Tibial nerve (tissue), 4 donors: ENCODE results near the gene DUS2.
"Not testable (repeated sequence)": the region's sequence is repeated elsewhere in the genome, so short reads cannot be mapped to it uniquely, and the experiment has no call there.

Experiments used
- EP300 ChIP-seq, 2 donors: sonication (generic); formaldehyde crosslinking; IDR thresholded peaks; one replicate each; pipeline ENCODE4 v1.6.1; 2017; ENCODE audit warnings: antibody characterized with exemption in 2 of 2, mild to moderate bottlenecking in 1 of 2
- POLR2A ChIP-seq, 2 donors: fragments of 450-650 bp; IDR thresholded peaks; one replicate each; pipeline ENCODE4 v1.6.1; 2017; ENCODE audit warnings: antibody characterized with exemption in 2 of 2, mild to moderate bottlenecking in 2 of 2, moderate library complexity in 2 of 2
- TF ChIP-seq, protein P1 (sequence below), 5 experiments: fragments of 200-600 bp in 3 of 5; fragments of 450-650 bp in 2 of 5; sonication (generic) in 3 of 5; IDR thresholded peaks; one replicate each; pipeline ENCODE4 v1.5.1; 2016 to 2019; ENCODE audit warnings: antibody characterized with exemption in 5 of 5, mild to moderate bottlenecking in 3 of 5, moderate library complexity in 2 of 5

DNA sequence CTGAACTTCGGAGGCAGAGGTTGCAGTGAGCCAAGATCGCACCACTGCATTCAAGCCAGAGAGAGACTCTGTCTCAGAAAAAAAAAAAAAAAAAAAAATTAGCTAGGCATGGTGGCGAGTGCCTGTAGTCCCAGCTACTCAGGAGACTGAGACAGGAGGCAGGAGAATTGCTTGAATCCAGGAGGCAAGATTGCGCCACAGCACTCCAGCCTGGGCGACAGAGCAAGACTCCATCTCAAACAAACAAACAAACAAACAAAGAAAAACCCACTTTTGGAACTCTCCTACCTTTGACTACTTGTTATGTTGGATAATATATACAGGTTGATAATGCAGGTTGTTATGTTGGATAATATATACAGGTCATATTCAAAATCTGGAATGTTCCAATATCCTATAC lies 97.4 kb downstream of the DUS2 start:
- TF ChIP-seq, protein P1, sequence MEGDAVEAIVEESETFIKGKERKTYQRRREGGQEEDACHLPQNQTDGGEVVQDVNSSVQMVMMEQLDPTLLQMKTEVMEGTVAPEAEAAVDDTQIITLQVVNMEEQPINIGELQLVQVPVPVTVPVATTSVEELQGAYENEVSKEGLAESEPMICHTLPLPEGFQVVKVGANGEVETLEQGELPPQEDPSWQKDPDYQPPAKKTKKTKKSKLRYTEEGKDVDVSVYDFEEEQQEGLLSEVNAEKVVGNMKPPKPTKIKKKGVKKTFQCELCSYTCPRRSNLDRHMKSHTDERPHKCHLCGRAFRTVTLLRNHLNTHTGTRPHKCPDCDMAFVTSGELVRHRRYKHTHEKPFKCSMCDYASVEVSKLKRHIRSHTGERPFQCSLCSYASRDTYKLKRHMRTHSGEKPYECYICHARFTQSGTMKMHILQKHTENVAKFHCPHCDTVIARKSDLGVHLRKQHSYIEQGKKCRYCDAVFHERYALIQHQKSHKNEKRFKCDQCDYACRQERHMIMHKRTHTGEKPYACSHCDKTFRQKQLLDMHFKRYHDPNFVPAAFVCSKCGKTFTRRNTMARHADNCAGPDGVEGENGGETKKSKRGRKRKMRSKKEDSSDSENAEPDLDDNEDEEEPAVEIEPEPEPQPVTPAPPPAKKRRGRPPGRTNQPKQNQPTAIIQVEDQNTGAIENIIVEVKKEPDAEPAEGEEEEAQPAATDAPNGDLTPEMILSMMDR (IDR thresholded peaks at IDR 0.05) = not testable (repeated sequence)
- TF ChIP-seq POLR2A, EP300 (IDR thresholded peaks at IDR 0.05): not testable (repeated sequence)
